NCI-H82 treated with DMSO at 0.1 percent for 48 hours (cell line): Measurements from ENCODE around the gene HIC1.

ENCODE experiments used
- DNase-seq: peaks from one replicate; lab custom pipeline; 2025; ENCODE audit not compliant: unreplicated experiment; lab: John Stamatoyannopoulos, UW

HIC1 gene

DNA sequence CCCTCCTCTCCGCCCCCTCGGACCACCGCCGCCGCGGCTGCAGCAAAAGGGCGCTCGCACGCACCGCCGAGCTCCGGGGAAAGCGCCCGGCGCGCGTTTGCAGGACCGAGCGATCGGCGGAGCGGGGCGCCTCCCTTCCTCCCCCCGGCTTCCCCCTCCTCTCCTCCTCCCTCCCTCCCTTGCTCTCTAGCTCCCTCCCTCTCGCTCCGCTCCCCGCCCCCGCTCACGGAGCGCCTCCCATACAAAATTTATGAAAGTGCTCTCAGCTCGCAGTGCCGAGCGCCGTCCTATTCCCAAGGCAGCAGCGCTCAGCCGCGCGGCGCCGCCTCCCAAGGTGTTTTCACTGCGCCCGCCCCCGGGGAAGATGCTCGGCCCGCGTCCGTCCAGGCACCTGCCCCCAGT, 29.7 kb upstream of the HIC1 start, which contains the start of gene RTN4RL1:
RTN4RL1 (minus strand) TSS at position 115 of the 402 bp plus-strand sequence. CDS start 469 bp downstream, outside the sequence.
- peak; percentile 54 for DNase-seq

DNA sequence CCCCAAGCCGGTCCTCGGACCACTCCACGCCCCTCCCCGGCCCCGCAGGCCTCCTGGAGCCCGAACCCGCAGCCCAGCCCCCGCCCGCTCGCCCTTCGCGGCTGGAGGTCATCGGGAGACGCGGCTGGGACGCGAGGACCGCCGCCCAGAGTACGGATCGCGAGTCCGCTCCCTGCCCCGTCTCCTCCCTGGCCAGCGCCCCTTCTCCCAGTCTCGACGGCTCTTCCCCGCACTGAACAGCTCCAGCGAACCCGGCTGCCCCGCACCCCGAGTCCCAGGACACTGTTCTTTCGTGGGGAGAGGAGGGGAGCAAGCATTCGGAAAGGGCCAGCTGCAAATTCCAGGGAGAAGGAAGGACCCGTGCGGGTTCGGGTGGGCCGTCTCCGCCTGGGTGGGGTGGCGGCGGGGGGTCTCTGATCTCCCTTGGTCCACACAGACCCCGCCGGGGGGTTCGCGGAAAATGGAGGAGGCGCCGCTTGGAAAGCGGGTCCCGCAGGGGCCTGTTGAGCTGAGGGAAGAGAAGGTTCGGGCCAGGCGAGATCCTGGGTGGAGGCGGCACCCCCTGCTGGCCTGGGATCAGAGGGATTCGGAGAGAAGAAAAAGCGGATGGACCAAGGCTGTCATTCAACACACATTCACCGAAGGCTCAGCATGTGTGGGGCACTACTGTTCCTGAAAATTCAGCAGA, 29.1 kb upstream of the HIC1 start:
- DNase-seq, result peak; percentile 88

DNA sequence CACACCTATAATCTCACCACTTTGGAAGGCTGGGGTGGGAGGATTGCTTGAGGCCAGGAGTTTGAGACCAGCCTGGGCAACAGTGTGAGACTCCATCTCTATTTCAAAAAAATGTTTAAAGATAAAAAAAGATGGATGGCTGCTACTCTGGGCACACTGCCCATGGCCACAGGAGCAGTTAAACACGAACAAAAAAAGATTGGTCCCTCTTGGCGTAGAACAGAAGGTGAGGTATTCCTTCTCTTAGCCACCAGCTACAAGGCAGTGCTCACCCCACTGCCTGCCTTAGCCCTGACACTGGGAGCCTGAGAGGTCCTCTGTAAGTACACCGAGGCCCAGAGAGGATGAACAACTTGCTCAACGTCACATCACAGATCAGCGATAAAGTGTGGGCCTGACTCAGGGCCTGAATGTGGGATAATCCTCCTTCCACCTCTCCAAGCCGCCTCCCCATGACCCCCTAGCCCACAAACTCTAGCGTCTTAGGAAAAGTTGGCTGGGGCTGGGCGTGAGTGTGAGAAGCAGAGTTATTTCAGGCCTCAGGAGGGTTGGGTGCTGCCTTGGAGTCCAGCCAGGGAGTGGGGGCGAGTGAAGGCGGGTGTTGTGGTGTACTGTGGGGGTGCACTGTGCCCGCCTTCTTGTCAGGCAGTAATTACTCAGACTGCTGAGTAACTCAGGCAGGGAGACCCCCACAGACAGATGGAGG, 27.2 kb upstream of the HIC1 start:
- no peak for DNase-seq

DNA sequence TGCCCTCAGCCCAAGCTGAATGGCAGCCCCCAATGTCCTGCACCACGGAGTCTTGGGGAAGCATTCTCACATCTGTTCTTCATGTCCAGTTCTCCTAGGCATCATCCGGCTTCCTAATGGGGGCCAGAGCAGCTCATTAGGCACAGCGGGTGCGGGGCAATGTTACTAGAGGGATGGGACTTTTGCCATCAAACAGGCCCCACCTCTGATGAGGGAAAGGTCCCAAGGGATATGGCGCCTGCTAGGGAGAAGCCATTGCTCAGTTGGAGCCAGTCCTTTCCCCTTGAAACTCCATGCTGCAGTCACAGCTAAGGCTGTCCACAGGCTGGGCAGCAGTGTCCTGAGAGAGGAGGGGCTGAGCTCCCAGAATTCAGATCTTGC, 26.7 kb upstream of the HIC1 start:
- no peak for DNase-seq

DNA sequence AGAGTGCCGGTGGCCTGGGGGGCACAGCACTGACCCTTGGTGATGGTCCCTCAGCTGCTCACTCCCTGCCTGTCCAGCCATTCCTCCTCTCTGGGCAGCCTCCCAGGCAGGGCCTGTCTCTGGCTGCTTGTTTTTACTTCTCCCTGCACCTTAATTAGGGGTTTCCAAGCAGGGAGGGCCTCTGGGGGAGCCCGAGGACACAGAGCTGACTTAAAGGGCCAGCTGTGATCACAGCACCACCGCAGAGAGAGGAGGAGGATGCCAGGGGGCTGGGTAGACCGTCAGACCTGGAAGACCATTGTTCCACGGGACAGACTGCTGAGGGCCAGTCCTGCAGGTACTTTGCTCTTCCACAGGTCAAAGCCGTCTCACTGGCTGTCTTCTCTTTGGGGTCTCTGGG, 26.2 kb upstream of the HIC1 start:
- no peak for DNase-seq

DNA sequence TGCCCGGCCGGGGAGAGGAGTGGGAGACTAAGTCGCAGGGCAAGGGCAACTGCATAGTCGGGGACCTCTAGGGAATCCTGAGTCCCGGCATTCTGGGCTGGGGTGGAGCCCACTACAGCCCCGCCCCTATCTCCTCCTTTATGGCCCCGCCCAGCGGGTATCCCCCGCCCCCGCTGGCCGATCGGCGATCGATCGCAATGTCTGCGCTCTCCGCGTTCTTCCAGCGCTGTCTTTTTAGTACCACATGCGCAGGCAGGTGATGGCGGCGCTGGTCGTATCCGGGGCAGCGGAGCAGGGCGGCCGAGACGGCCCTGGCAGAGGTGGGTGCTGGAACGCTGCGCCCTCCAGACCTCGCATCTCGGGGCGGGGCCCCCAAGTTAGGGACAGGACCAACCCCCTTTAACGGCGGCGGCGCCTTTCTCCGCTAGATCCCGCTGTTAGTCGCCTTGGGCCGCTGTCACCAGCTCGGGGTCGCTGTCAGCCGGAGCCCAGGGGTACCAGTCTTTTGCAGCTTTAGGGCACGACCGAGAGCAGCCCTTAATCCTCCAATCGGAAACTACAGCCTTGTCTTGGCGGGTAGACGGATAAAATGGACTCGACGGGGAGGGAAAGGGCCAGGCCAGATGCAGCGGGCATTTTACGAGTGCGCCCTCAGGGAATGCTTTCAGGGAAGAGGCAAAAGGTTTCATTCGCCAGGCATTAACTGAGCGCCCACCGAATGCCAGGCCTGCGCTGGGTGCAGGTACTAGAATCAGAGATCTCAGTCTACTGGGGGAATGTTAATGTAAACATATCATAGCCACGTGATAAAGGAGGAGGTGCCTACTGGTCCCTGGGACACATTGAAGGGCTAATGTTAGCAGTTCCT, 24.8 kb upstream of the HIC1 start, which contains the start of gene DPH1:
DPH1 (plus strand) TSS at position 243 of the 868 bp plus-strand sequence; CDS start at position 260, 17 bp downstream.
- peak; percentile 90 for DNase-seq

DNA sequence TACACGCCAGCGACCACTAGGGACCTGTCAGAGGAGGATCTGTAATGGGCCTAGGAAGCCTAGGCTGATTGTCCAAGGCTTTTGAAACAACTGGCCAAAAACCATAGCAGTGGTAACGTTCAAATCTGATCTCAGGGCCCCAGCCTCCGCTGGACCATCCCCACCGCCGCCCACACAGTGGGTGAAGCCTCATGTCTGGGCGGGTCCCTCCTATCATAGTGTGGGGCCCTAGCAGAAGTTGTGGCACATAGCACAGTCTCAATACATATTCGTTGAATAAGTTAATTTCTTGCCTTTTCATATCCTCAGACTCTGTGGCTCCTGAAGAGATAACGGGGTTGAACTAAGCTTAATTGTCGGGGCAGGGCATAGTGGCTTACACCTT, 24.1 kb upstream of the HIC1 start:
- no peak for DNase-seq

DNA sequence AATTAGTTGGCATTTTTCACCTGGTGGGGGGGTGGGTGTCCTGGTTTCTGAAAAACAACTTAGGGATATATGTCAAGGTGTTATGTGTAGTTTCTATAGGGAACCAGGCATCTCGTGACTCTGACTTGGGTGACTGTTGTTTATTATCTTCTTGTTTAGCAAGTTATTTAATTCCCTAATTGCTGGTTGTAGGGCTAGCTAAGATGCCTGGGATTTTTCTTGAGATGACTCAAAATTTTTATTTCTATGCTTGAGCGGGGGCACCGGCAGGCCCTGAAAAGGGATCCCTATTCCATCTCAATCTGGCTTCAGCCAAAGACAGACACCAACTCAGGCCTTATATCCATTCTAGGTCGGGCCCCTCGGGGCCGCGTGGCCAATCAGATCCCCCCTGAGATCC, 21.8 kb upstream of the HIC1 start:
- DNase-seq, result no peak

DNA sequence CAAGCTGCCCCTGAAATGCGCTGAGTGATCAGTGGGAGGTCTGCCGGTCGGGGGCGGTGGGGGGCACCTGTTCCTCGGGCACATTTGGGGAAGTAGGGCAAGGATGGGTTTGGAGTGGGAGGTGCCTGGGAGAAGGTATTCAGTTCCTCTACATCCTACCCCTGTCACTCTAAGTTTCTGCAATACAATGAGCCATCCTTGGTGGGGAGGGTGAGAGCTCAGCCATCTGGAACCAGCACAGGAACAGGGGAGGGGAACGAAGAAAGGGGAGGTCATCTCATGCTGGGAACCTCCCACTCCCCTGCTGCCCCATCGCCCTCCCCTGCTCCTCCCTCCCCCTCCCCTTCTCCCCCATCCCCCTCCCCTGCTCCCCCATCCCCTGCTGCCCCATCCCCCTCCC, 20.7 kb upstream of the HIC1 start:
- DNase-seq, result peak; percentile 62

DNA sequence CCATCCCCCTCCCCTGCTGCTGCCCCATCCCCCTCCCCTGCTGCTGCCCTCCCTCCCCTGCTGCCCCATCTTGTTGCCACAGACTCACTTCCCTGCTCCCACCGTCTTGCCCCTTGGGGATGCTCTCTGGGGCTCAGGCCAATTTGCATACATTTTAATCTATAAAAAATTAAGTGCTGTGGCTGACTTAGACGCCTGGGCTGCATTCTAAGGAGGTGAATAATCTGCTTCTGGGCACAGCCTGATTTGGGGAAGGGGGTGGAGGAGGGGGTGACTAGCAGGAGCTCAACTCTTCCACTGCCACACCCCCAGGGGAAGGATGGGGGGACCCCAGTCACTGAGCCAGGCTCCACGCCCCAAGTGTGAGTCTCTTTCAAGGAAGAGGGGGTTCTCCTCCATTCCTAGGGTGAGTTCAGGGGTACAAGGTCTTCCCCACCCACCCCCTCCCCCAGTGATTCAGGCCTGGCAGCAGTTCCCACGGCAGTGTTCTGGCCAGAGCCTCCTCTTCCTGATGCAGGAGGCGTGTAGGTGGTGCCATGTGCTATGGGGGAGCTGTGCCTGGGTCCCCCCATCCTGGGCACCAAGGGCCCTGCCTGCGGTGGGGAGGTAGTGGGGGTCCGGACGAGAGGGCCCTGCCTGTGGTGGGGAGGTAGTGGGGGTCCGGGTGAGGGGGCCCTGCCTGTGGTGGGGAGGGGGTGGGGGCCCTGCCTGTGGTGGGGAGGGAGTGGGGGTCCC, 19.9 kb upstream of the HIC1 start:
- DNase-seq, result no peak

DNA sequence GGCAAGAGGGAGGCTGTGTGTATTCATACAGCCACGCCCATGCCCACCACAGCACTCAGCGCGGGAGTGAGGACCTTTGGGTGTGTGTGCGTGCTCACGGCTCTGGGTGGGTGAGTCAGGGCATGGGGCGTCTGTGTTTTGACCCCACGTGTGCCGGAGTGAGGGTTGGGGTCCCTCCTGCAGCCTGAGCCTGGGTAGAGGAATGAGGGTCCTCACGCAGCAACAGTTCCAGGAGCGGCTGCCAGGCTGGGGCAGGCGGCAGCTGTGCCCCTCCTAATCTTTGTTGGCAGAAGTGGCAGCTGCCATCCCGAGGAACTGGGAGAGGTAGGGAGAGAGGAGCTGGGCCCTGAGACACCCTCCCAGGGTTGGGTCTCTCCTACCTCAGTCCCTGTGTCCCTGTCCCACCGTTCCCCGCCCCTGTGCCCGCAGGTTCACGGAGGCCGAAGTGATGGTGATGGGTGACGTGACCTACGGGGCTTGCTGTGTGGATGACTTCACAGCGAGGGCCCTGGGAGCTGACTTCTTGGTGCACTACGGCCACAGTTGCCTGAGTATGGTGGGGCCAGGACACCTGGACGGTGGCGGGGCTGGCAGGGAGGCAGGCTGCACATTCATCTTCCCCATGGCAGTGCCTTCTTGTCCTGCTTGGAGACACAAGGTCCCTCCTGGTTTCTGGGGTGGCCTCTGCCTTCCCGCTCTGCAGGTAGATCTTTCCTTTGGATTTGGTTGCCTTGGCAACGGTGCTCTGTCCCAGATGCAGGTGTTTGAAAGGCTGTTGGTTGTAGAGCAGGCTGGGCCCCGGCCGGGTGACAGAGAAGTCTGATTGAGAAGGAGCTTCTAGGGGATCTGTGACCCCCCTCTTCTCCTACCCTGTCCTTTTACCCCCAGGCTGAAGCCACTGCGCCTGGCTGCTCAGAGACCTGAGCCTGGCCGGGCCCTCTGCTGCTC, 19.1 kb upstream of the HIC1 start:
- no peak for DNase-seq

DNA sequence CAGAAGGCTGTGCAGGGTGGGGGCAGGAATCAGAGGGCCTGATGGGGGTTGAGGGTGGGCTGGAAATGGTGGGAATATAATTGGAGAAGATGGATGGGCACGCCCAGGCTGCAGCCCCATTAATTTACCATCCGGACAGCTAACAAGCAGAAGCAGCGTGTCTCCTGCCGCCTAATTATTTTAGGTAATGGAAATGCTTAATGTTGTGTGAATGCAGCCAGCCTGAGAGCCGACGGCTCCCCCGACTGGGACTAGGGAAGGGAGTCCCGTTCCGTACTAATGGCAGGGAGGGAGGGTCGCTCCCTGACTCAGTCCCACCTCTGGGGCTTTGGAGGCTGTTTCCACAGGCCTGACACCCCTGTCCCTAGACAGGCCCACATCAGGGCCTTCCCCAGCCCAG, 17.7 kb upstream of the HIC1 start:
- DNase-seq, result no peak

DNA sequence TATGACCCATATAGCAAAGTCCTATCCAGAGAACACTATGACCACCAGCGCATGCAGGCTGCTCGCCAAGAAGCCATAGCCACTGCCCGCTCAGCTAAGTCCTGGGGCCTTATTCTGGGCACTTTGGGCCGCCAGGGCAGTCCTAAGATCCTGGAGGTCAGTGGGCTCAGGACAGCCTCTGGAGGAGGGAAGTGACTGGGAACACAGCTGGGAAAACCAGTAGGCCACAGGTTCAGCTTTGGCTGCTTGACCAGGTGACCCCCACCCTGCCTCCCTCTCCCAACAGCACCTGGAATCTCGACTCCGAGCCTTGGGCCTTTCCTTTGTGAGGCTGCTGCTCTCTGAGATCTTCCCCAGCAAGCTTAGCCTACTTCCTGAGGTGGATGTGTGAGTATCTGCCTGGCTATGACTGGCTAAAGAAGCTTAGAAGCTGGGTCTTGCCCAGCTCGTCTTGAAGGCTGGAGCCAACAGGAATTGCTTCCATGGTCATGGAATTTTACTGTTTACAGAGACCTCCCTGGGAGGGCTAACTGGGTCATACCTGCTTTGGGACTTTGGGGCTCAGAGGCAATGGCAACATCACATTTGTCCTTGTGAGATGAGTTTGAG, 14.6 kb upstream of the HIC1 start:
- no peak for DNase-seq

DNA sequence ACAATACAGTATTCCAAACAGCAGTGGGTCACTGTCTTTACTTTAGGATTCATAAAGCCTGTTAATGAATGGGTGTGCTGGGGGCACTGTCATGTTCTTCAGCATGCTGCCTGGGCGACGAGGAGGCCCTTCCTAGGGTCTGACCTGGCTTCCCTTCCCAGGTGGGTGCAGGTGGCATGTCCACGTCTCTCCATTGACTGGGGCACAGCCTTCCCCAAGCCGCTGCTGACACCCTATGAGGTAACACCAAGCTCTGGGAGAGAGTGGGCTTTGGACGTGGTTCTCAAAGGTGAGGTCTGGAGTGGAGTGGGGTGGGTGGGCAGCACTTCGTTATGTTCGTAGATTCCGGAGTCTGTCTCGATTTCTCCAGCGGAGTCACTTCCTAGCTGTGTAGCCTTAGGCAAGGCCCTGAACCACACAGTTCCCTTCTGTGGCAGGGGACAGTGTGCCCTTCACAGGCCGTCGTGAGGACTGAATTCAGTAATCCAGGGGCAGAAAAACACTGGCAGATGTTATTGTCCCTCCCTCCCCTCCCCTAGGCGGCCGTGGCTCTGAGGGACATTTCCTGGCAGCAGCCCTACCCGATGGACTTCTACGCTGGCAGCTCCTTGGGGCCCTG, 13.9 kb upstream of the HIC1 start:
- peak; percentile 88 for DNase-seq

DNA sequence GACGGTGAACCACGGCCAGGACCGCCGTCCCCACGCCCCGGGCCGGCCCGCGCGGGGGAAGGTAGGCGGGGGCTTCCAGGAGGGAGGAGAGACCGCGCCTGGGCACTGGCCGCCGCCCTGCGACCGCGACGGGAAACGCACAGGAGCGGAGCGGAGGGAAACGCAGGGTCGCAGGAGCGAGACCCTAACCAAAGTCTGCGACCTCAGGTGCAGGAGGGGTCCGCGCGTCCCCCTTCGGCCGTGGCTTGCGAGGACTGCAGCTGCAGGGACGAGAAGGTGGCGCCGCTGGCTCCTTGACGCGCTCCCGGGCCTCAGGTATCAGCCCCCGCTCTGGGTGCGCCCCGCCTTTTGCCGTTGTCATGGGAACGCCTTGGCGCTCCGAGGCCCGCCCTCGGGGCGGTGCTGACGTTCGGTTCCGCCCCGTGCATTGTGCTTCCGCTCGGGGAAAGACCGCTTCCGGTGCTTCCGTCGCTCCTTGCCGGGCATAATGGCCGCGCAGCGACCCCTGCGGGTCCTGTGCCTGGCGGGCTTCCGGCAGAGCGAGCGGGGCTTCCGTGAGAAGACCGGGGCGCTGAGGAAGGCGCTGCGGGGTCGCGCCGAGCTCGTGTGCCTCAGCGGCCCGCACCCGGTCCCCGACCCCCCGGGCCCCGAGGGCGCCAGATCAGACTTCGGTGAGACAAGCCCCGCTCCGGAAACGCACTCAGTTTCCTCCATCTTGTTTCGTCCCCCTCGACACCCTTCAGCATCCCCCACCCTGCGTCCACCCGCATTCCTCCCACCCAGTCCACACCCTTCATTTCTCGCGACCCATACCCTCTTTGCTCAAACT, 13.1 kb upstream of the HIC1 start, which contains the start of gene OVCA2:
OVCA2 (plus strand) TSS at position 462 of the 829 bp plus-strand sequence; CDS start at position 488, 26 bp downstream.
- peak; percentile 91 for DNase-seq

DNA sequence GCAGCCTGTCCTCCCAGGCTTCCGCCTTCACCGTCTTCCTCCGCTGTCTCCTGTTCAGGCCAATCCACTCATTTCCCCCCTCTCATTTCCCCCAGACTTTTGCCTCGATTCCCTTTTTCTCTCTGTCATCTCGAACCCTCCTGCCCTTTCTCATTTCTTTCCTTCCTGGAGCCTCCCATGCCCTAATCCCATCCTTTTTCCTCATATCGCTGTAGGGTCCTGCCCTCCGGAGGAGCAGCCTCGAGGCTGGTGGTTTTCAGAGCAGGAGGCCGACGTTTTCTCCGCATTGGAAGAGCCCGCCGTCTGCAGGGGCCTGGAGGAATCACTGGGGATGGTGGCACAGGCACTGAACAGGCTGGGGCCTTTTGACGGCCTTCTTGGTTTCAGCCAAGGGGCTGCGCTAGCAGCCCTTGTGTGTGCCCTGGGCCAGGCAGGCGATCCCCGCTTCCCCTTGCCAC, 12.5 kb upstream of the HIC1 start:
- no peak for DNase-seq

DNA sequence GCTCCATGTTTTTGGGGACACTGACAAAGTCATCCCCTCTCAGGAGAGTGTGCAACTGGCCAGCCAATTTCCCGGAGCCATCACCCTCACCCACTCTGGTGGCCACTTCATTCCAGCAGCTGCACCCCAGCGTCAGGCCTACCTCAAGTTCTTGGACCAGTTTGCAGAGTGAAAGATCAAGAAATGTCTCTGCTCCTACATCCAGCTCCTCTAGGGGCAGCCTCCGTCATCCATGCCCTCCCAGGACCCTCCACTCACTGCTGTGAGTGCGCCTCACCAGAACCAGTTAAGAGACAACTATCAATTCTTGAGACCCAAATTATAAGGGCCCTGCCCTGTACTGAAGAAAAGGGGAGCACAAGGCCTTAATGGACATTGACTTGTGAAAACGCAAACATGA, 12.0 kb upstream of the HIC1 start:
- no peak for DNase-seq

DNA sequence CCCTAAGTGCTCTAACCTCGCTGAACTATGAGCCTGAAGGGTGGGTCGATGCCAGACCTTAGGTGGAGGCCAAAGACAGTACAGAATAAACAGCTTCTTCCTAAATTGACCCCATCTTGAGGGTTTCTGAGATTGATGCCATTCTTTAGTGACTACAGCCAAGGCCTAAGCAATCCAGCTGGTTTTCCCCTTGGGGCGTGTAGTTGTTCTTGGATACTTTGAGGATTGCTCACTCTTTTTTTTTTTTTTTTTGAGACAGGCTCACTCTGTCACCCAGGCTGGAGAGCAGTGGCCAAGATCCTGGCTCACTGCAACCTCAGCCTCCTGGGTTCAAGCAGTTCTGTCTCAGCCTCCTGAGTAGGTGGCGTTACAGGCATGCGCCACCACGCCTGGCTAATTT, 11.1 kb upstream of the HIC1 start:
- no peak for DNase-seq
